Activated CD4-positive, alpha-beta T cell treated with anti-CD3 and anti-CD28 coated beads for 36 hours (primary cell): ENCODE measurements around the gene BMP2. TPM values are rescaled to one million over a fixed set of nuclear protein-coding genes. Genes with fewer than 3 reads are reported as not detected.

Source experiments
- ATAC-seq: fragments of 200-7000 bp; cut with Tn5 transposase; one replicate; pipeline ENCODE4 v1.10.0; 2021; ENCODE audit warnings: mild to moderate bottlenecking, moderate library complexity
- CTCF ChIA-PET: fragments of 350-600 bp; sonication (Branson Sonifier 250); formaldehyde crosslinking; loops from one replicate; lab custom pipeline; 2021; ENCODE audit warnings: antibody characterized with exemption; lab: Charles Lee
- POLR2A ChIA-PET: fragments of 350-600 bp; sonication (Branson Sonifier 250); formaldehyde crosslinking; loops from one replicate; lab custom pipeline; 2021; ENCODE audit warnings: antibody characterized with exemption, inconsistent platforms; lab: Charles Lee
- DNase-seq: peaks from one replicate; pipeline ENCODE4 v3.0.0-alpha.2; 2020
- H3K27ac Mint-ChIP-seq: one replicate; pipeline ENCODE4 v1.8.0; 2021; ENCODE audit warnings: mixed read lengths
- H3K27me3 Mint-ChIP-seq: one replicate; pipeline ENCODE4 v1.8.0; 2021; ENCODE audit warnings: mixed read lengths
- H3K36me3 Mint-ChIP-seq: one replicate; pipeline ENCODE4 v1.8.0; 2021; ENCODE audit warnings: low read depth, mixed read lengths
- H3K4me1 Mint-ChIP-seq: one replicate; pipeline ENCODE4 v1.8.0; 2021; ENCODE audit warnings: mixed read lengths
- H3K4me3 Mint-ChIP-seq: one replicate; pipeline ENCODE4 v1.8.0; 2021; ENCODE audit warnings: mild to moderate bottlenecking, moderate library complexity, mixed read lengths
- H3K9me3 Mint-ChIP-seq: one replicate; pipeline ENCODE4 v1.8.0; 2021; ENCODE audit warnings: low read depth, mixed read lengths
- intact Hi-C, 2 experiments: fragments of 100-400 bp; cut with DNase I in 1 of 2; cut with micrococcal nuclease in 1 of 2; formaldehyde crosslinking; loops; one replicate each; pipeline versions ENCODE4 v1.14.2 to v1.15.1; 2022 to 2024; cut with DNase I, micrococcal nuclease
- total RNA-seq, 2 experiments: library from RNA; stranded (reverse); gene quantifications; one replicate each; pipeline ENCODE4 v1.2.3, GENCODE V29; 2021

The BMP2 gene
- total RNA-seq, 2 experiments from 2014 or later: not detected

GRCh38 chr20:6744180-6744579 lies 23.3 kb upstream of the BMP2 start:
- no peak overlapping the region for H3K27ac Mint-ChIP-seq
- H3K27me3 Mint-ChIP-seq: peaks cover 4% of the 10 kb centered on the region
- POLR2A ChIA-PET: no interaction called here

GRCh38 chr20:6744805-6745204 lies 22.7 kb upstream of the BMP2 start:
- Mint-ChIP-seq H3K9me3 (peaks cover 5% of the 10 kb centered on the region), H3K36me3 (no peaks in the 10 kb centered on the region), H3K4me3 (no peak overlapping the region), H3K27me3 (peaks cover 4% of the 10 kb centered on the region), H3K27ac (no peak overlapping the region), H3K4me1 (no peaks in the 10 kb centered on the region)
- ChIA-PET POLR2A (no interaction called here), CTCF (interaction anchor here (1.4 kb wide), 1 partner anchor 8 kb away, joined by 3 read pairs; no protein-coding TSS in a partner anchor)
- intact Hi-C loops: no loop called here
- no peak for DNase-seq
- ATAC-seq: no peak

More at GRCh38 chr20:6744180-6744579, 23.3 kb upstream of the BMP2 start:
- CTCF ChIA-PET: interaction anchor here (1.4 kb wide), 1 partner anchor 9 kb away, joined by 3 read pairs; no protein-coding TSS in a partner anchor
- H3K4me3 Mint-ChIP-seq: no peak overlapping the region
- no peak for DNase-seq
- no peaks in the 10 kb centered on the region for H3K4me1 Mint-ChIP-seq
- no peak for ATAC-seq
- intact Hi-C loops: no loop called here
- no peaks in the 10 kb centered on the region for H3K36me3 Mint-ChIP-seq
- peaks cover 5% of the 10 kb centered on the region for H3K9me3 Mint-ChIP-seq

DNA sequence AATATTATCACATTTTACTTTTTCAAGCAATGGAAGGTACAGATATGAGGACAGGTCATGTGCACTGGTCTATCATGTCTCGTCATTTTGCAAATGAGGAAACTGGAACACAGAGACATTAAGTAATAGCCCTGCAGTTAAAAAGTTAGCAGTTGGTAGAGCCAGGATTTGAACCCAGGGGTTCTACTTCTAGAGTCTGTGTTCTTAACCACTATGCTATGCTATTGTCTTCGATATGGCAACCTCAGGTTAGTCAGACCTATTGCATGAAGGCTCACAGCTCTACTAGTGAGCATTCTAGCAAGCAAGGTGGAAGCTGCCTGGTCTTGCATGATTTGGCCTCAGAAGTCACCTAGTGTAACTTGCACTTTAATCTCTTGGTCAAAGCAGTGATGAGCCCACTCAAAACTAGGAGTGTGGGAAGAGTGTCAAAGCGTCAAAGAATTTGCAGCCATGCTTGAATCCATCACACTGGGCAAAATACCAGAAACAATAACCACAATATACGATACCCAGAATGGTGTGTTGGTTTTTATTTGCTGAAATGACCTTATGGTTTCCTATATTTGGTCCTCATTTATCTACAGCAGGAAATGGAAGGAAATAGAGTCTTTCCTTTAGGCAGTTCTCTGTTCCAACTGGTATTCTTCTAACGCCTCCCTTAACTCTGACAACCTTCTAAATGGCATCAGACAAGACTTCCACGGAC lies 20.4 kb upstream of the BMP2 start:
- Mint-ChIP-seq H3K27ac (no peak overlapping the region), H3K4me1 (no peaks in the 10 kb centered on the region), H3K4me3 (no peak overlapping the region), H3K27me3 (peaks cover 4% of the 10 kb centered on the region), H3K36me3 (no peaks in the 10 kb centered on the region), H3K9me3 (peaks cover 5% of the 10 kb centered on the region)
- ChIA-PET POLR2A (no interaction called here), CTCF (no interaction called here)
- intact Hi-C loops: no loop called here
- DNase-seq (no peak), ATAC-seq (no peak)

DNA sequence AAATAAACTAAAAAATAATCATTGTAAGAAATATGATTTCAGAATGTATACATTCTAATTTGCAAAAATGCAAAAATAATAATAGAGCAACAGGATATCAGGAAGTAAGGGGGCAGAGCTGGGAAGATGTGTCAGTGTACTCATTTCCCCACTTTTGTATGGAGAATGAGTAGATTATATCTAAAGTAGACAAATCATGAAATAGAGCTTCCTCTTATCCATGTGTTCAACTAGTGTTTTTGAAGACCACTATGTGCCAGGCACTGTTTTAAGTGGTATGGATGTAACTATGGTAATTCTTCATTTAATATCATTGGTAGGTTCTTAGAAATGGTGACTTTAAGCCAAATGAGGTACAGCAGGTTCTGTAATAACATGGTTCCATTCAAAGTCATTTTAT lies 17.0 kb upstream of the BMP2 start:
- peaks cover 1% of the 10 kb centered on the region for H3K9me3 Mint-ChIP-seq
- H3K27me3 Mint-ChIP-seq: peaks cover 2% of the 10 kb centered on the region
- no peaks in the 10 kb centered on the region for H3K4me1 Mint-ChIP-seq
- ATAC-seq (no peak), DNase-seq (no peak)
- CTCF ChIA-PET: interaction anchor here (1.3 to 1.8 kb wide), 2 partner anchors 9 to 15 kb away, joined by 5 to 6 read pairs; no protein-coding TSS in a partner anchor
- no peak overlapping the region for H3K27ac Mint-ChIP-seq
- POLR2A ChIA-PET: no interaction called here
- no peaks in the 10 kb centered on the region for H3K36me3 Mint-ChIP-seq
- H3K4me3 Mint-ChIP-seq: no peak overlapping the region
- intact Hi-C loops: no loop called here

- DNase-seq (no peak), ATAC-seq (no peak)
- Mint-ChIP-seq H3K27me3 (no peaks in the 10 kb centered on the region), H3K27ac (no peak overlapping the region), H3K4me1 (no peaks in the 10 kb centered on the region), H3K4me3 (no peak overlapping the region), H3K9me3 (peaks cover 1% of the 10 kb centered on the region), H3K36me3 (no peaks in the 10 kb centered on the region)
- ChIA-PET CTCF (no interaction called here), POLR2A (no interaction called here)
- intact Hi-C loops: no loop called here
These were observed 10.5 kb upstream of the BMP2 start for GRCh38 chr20:6756693-6757595.

GRCh38 chr20:6764619-6765018 lies 2.9 kb upstream of the BMP2 start:
- CTCF ChIA-PET: interaction anchor here (2.3 kb wide), 1 partner anchor 15 kb away, joined by 6 read pairs; no protein-coding TSS in a partner anchor
- intact Hi-C loops: loop anchor here (1.0 to 10.0 kb wide), 7 partner anchors 333 to 1095 kb away; no protein-coding TSS in a partner anchor
- POLR2A ChIA-PET: no interaction called here
- H3K27me3 Mint-ChIP-seq: peaks cover 28% of the 10 kb centered on the region
- peaks cover 5% of the 10 kb centered on the region for H3K4me1 Mint-ChIP-seq
- no peak for ATAC-seq
- DNase-seq: no peak
- no peaks in the 10 kb centered on the region for H3K36me3 Mint-ChIP-seq
- H3K9me3 Mint-ChIP-seq: no peaks in the 10 kb centered on the region
- H3K4me3 Mint-ChIP-seq: no peak overlapping the region
- H3K27ac Mint-ChIP-seq: no peak overlapping the region

DNA sequence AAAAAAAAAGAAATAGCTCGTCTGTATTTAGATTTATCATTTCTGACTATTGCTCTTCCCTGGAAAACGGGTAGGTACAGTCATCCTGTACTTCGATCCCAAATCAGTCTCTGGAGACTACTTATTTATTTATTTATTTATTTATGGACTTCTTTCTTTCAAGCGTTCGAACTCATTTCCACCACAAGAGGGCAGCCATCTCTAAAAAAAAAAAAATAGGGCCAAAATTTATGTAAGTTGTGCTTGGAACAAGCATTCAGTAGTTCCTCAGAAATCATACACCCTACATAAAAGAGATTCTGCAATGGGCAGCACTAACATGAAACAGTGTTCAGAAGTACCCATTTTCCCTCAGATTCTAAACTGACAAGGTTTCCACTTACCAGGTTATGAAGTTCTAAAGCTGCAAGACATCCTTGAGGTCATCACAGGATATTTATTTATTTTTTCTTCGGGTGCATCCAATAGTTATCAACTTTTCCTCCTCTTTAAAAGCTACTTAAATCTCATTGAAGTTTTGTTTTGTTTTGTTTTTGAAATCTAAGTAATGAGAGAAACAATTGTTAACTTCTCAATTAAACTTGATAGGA lies 1.9 kb upstream of the BMP2 start:
- Mint-ChIP-seq H3K4me3 (no peak overlapping the region), H3K4me1 (peaks cover 5% of the 10 kb centered on the region), H3K9me3 (no peaks in the 10 kb centered on the region), H3K36me3 (no peaks in the 10 kb centered on the region), H3K27ac (no peak overlapping the region), H3K27me3 (peaks cover 32% of the 10 kb centered on the region)
- intact Hi-C loops: loop anchor here (1.0 to 10.0 kb wide), 7 partner anchors 332 to 1094 kb away; no protein-coding TSS in a partner anchor
- CTCF ChIA-PET: interaction anchor here (0.6 to 2.3 kb wide), 8 partner anchors 9 to 1956 kb away, joined by 3 to 6 read pairs (median 4); no protein-coding TSS in a partner anchor
- DNase-seq (no peak), ATAC-seq (no peak)
- POLR2A ChIA-PET: no interaction called here

GRCh38 chr20:6766433-6766832 lies 1.1 kb upstream of the BMP2 start:
- POLR2A ChIA-PET: no interaction called here
- intact Hi-C loops: loop anchor here (5.0 to 10.0 kb wide), 4 partner anchors 331 to 624 kb away; no protein-coding TSS in a partner anchor
- H3K4me1 Mint-ChIP-seq: peaks cover 5% of the 10 kb centered on the region
- no peak for ATAC-seq
- no peak overlapping the region for H3K27ac Mint-ChIP-seq
- no peak for DNase-seq
- no peak overlapping the region for H3K4me3 Mint-ChIP-seq
- peaks cover 40% of the 10 kb centered on the region for H3K27me3 Mint-ChIP-seq
- CTCF ChIA-PET: interaction anchor here (0.7 to 2.3 kb wide), 7 partner anchors 8 to 1956 kb away, joined by 3 to 6 read pairs (median 4); no protein-coding TSS in a partner anchor
- no peaks in the 10 kb centered on the region for H3K36me3 Mint-ChIP-seq
- no peaks in the 10 kb centered on the region for H3K9me3 Mint-ChIP-seq

- ChIA-PET POLR2A (no interaction called here), CTCF (interaction anchor here (2.3 kb wide), 1 partner anchor 17 kb away, joined by 6 read pairs; no protein-coding TSS in a partner anchor)
- Mint-ChIP-seq H3K36me3 (no peaks in the 10 kb centered on the region), H3K27ac (no peak overlapping the region), H3K27me3 (peaks cover 43% of the 10 kb centered on the region), H3K4me3 (no peak overlapping the region), H3K9me3 (no peaks in the 10 kb centered on the region), H3K4me1 (peaks cover 5% of the 10 kb centered on the region)
- DNase-seq: no peak
- intact Hi-C loops: loop anchor here (5.0 to 10.0 kb wide), 4 partner anchors 330 to 625 kb away; no protein-coding TSS in a partner anchor
- no peak for ATAC-seq
These were observed 355 bp upstream of the BMP2 start for GRCh38 chr20:6767126-6767535.

DNA sequence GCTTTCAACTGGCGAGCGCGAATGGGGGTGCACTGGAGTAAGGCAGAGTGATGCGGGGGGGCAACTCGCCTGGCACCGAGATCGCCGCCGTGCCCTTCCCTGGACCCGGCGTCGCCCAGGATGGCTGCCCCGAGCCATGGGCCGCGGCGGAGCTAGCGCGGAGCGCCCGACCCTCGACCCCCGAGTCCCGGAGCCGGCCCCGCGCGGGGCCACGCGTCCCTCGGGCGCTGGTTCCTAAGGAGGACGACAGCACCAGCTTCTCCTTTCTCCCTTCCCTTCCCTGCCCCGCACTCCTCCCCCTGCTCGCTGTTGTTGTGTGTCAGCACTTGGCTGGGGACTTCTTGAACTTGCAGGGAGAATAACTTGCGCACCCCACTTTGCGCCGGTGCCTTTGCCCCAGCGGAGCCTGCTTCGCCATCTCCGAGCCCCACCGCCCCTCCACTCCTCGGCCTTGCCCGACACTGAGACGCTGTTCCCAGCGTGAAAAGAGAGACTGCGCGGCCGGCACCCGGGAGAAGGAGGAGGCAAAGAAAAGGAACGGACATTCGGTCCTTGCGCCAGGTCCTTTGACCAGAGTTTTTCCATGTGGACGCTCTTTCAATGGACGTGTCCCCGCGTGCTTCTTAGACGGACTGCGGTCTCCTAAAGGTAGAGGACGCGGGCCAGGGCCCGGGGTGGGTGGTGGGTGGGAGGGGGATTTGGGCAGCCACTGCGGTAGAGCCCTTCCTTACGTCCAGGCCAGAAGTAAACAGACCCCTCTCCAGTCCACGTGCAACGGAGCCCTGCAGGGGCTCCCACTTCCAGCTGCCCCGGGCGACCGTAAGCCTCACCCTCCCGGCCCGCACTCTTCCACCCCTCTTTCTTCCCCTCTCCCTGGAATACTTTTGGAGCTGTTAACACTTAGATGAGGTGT lies 998 bp downstream of the BMP2 start:
- Mint-ChIP-seq H3K9me3 (no peaks in the 10 kb centered on the region), H3K27me3 (peaks cover 47% of the 10 kb centered on the region), H3K4me1 (peaks cover 5% of the 10 kb centered on the region), H3K4me3 (no peak overlapping the region), H3K36me3 (no peaks in the 10 kb centered on the region), H3K27ac (no peak overlapping the region)
- DNase-seq (peak; percentile 15), ATAC-seq (no peak)
- ChIA-PET CTCF (no interaction called here), POLR2A (no interaction called here)
- intact Hi-C loops: loop anchor here (5.0 to 10.0 kb wide), 4 partner anchors 329 to 626 kb away; no protein-coding TSS in a partner anchor
